ENCODE measurements around the gene PLCH1.
A peak's percentile ranks its signal among the peaks of the same experiment; 100 is the strongest.

PLCH1 gene

DNA sequence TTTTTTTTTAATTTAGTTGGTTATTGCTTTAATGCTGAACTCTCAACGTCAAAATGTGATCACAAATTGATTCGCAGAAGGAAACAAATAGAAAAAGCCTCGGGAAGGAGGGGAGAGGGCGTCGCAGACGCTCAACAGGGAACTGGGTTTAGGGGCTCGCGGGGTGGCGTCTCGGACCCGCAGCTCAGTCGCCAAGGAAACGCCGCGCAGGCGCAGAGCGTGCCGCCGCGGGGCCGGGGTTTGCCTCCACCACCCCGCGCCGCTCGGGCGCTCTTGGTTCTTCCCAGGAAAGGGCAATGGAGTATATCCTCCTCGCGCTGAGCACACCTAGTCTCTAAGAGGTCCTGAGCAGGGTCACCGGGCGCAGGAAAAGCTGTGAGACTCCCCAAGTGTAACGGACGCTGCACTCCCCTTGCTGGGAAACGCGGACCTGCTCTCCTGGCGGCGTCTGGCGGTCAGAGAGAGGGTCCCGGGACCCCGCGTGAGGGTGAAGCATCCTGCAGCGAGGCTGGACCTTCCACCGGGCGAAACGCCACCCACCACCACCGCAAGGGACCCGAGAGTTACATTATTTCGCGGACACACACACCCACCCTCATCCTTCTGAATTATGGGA is 753 bp downstream of the PLCH1 start:
- DNase-seq (ENCODE audit: low read depth) = peak; percentile 30

DNA sequence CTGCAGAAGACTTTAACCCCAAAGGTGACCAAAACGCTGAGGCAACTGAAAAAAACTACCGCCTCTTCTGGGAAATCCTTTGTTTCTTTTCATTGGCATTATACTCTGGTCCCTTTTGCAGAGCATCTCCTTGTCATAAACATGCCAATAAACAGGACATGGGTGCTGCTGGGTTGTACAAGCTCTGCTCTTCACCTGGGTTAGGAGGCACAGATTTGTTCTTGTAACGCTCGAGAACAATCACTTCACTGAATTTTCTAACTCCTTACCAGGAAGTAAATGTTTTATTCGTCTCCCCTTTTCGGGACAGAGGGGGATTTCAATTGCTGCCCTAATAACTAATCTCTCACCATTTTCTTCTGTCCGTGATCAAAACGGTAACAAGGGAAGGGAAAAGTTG is 1.3 kb downstream of the PLCH1 start:
- no peak for DNase-seq (ENCODE audit: low read depth)

DNA sequence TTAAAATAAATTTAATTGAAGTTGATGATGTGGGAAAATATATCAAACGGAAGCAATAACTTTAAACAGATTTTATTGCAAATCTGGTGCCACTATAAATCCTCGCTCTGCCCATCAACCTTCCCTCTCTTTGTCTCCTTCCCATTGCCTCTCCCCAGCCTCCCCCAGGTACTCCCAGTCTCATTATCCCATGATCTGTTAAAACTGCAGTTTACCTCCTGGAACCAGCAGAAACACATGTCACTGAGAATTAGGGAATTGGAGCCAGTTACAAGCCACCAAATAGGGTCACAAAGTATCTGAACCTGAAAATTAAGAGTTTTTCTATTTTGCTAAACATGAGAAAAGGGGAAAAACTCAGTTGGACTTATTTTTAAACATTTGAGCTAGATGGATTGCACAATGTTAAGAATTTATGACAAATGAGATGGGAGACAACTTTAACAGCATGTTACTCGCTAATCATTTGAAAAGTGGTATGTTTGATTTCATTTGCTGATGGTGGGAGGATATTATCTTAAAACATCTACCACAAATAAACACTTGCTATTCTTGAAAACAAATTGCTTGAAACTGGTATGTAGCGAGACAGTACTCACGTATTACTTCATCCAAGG is 2.4 kb downstream of the PLCH1 start:
- no peak for DNase-seq (ENCODE audit: low read depth)

DNA sequence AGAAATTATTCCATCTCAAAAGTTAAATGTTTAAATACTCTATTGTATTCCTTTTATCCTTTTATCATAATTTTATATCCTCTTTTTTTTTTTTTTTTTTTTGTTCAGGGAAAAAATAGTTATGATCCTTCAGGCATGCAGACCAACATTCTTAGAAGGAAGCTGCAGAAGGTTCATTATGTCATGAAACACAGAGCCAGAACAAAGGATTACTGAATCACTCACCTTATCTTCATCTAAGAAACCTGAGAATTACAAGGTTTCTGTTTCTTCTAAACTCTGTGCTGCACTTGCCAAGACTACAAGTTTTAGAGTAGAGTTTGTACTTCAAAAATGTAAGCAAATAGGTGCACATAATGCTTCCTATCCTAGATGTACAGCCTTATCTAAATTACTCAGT is 3.3 kb downstream of the PLCH1 start:
- DNase-seq (ENCODE audit: low read depth) = no peak

DNA sequence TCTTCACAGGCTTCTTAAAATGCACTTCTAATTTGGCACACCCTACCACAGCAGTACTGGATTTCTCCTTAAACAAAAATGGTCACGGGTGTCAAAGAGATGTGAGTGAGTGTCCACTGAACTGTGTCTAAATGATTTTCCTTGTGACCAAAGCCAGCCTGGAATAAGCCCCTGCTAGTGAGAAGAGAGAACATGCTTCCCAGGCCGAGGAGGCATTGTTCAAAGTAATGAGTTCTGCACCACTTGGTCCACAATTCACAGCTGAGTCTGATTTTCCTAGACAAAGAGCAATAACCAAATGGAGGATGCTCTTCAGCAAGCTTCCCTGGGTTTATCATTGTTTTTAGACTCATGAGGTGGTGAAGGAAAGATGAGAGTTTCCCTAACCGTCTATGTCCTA is 3.8 kb downstream of the PLCH1 start:
- no peak for DNase-seq (ENCODE audit: low read depth)

DNA sequence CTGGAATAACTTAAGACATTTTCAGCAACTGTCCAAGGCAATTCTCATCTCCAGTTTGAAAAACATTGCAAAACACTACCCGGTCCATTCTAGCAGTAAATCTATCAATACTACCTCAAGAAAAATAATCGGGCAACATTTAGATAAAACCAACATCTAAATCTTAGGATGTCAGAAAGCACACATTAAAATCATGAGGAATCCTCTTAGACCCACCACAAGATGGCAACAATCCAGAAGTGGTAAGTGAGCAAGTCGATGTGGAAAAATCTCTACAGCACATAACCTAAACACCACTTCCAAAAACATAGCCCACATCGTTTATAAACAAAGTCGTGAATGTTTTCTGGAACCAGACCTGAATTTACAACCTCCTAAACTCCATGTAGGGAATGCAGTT is 5.7 kb downstream of the PLCH1 start:
- DNase-seq (ENCODE audit: low read depth) = no peak

DNA sequence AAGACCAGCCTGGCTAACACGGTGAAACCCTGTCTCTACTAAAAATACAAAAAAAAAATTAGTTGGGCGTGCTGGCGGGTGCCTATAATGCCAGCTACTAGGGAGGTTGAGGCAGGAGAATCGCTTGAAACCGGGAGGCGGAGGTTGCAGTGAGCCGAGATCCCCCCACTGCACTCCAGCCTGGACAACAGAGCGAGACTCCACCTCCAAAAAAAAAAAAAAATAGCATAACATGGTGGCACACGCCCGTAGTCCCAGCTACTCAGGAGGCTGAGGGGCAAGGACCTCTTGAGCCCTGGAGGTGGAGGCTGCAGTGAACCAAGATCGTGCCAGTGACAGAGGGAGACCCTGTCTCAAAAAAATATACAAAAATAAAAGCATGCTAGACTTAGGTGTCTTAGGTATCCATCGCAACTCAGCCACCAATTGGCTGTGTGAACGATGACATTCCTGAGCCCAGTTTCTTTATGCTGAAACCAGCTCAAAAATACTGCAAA is 6.2 kb downstream of the PLCH1 start:
- DNase-seq (ENCODE audit: low read depth) = no peak

DNA sequence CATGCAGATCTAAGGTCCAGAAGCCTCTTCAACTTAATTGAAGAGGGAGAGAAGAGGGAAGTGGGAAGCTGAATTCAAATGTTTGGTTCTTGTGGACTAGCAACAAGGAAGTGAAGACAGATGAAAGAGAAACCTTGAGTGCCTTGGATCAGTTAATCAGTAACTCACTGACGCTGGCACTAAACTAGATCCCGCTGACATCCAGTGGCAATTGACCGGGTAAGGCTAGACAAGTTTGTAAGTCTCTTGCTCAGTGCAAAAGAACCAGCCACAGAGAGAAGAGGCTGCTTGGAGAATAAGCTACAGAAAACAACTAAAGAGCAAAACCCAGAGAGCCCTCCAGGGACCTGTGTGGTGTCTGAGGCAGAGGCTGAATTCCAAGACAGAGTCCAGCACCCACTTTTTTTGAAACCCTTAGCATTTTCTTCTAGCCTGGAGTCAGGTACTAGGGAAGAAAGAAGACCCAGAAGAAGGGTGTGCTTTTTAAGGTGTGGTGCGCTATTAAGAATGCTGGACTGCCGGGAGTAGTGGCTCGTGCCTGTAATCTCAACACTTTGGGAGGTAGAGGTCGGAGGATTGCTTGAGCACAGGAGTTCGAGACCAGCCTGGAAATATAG is 6.9 kb downstream of the PLCH1 start:
- no peak for DNase-seq (ENCODE audit: low read depth)

DNA sequence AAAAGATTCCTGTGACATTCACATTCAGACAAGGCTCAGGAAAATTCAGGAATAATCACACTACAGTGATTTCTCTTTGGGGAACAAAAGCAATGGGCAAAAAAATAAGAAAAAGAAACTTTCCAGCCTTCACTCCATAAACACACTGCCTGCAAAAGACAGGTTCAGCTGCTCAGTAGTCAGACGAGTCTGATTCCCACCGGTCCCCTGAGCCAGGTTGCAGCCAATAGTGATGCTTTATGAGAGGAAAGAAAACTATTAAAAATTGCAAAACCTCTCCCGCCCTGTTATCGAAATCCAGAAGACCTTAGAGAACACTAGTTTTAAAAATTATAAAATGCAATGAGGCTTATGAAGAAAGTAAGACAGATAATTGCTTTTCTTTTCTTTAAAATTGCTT is 8.5 kb downstream of the PLCH1 start:
- no peak for DNase-seq (ENCODE audit: low read depth)

DNA sequence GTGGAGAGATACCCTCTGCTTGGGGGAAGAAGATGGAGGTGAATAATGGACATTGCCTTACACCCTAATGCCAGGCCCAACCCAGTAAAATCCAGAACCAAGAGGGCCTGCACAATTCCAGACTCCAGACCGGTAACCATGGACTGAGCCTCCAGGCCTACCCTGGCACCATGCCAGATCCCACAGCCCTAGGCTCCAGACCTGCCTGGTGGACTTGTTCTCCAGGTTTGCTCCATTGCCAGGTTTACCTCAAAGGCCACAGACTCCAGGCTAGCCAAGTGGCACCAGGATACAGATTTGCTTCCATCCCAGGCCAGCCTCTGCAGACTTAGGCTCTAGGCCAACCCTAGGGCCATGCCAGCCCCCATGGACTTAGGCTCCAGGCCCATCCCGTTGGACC is 14.0 kb downstream of the PLCH1 start:
- DNase-seq (ENCODE audit: low read depth) = no peak

DNA sequence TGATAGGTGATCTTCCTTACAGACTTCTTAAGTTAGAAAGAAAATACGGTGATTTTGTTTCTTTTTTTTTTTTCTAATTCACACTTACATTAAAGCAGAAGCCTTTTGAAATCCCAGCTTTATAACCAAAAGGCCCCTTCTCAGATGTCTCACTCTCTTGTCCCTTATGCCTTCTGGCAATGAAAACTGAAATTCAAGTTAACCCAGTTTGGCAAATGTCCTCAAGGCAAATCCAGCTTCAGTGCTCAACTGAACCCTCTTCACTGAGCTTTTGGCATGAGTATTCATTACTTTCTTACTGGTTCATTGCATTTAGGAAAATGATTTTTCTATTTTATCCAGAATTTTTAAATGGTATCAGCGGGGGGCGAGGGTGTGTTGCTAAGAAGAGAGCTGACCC is 17.0 kb downstream of the PLCH1 start:
- no peak for DNase-seq (ENCODE audit: low read depth)

DNA sequence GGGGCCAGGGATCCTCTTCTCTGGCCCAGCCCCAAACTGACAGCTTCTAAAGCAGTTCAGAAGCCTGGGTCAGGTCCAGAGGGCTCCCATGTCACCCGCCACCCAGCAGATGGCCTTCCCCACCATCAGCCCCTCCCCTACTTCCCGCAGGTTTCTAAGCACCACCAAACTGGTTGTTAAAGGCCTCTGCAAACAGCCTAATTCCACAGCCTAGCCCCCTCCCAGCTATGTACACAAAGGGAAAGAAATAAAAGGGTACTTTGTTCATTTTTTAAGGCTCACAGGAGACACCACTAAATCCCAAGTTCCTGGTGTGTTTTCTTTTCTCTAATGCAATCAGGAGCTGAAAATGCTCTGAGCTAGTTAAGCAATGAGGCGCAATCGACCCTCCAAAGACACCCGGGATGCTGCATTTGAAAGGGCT is 30.6 kb downstream of the PLCH1 start:
- DNase-seq (ENCODE audit: low read depth) = no peak

DNA sequence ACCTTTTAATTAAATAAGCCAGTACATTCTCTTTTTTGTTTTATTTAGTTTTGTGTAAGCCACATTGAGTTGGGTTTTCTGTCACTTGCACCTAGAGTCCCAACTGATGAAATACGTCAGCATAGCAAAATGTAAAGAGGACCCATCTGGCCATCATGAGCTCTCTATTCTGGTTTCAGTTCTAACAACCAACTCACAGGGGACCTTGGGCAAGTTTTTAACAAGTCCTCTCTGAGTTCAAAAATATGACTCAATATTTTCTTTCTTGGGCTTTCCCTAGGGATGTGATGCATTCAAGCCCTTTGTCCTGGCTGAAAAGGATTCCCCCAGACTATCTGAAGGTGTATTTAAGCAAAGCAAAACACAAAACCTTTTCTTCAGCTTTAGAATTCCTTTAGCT is 32.9 kb downstream of the PLCH1 start:
- DNase-seq (ENCODE audit: low read depth) = no peak

DNA sequence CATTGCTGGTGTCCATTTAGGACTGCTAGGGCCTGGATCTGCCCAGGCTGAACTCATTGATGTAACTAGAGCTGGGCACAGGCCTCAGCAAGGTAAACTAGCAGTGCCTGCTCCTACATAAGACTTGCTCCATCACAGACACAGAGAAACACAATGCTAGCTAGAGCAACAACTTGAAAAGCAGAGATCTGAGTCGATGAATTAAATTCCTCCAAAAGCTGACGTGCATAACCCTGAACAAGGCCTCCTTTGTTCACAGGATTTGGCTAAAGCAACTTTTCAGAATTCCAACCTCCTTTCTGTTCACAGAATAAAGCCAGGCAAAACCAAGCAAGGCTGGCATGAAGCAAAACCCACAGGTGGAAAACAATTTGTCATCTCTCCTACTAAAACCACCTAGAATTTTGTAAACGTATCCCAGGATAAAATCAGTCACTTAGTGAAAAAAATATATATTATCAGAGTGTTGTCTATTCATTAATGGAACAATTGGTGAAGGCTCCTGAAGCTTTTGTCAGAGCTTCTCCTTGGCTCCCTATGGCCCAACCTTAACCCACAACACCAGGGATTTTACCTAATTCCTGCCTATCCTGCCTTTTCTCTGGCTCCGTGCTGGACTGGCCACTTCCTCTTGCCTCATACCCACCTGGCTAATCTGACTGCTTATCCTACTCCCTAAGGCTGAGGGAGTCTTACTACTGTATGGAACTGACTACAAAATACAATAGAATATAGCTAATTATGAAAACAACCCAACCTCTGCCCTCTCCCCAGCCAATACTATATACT is 39.9 kb downstream of the PLCH1 start:
- no peak for DNase-seq (ENCODE audit: low read depth)

DNA sequence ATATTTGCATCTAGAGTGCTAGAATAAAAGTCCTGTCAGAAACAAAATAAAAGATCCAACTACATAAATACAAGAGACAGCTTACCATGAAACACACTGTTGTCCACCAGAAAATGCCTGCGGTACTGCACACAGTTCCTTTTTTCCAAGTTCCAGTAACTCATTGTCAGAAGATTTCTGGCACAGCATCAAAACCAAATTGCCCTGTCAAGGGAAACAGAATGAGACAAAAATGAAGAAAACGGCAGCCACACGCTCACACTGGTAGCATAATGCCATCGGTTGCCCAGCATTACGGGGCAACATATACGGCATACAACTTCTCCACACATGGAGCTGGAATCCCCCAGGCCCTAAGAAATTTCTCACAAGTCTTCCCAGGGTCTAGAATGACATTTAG is 40.8 kb downstream of the PLCH1 start:
- no peak for DNase-seq (ENCODE audit: low read depth)

DNA sequence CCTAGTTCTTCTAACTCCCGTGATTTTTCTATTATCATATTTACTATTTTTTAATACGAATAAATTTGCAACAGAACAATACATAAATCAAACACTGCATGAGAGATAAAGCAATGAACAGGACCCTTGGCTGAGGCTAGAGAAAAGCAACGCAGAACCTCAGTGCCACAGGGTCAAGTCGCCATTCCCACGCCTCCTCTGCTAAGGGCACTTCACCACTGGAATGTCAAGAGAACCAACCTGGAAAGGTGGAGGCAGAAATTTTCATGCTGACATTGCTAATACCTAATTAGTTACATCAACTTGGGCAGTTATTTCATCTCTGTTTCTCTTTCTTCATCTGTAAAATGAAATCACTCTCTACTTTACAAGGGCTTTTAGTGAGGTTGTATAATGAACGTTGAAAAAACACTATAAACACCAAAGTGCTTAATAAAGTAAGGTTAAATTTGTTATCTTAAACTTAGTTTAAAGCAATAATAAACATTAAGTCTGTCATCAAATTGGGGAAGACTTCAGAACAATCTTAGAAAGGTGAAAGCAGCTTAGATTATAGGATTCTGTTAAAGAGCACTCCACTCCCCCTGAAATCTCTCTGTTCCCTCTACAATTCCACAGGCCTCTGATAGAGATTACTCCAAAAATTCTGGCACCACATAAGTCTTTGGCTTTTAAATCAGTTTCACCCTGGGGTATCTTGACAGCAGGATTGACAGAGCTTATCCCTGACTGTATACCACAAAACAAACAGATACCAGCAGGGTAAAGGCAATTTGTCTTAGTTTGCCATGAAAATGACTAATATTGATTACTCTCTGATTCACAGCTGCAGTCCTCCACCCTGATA is 41.9 kb downstream of the PLCH1 start:
- no peak for DNase-seq (ENCODE audit: low read depth)

DNA sequence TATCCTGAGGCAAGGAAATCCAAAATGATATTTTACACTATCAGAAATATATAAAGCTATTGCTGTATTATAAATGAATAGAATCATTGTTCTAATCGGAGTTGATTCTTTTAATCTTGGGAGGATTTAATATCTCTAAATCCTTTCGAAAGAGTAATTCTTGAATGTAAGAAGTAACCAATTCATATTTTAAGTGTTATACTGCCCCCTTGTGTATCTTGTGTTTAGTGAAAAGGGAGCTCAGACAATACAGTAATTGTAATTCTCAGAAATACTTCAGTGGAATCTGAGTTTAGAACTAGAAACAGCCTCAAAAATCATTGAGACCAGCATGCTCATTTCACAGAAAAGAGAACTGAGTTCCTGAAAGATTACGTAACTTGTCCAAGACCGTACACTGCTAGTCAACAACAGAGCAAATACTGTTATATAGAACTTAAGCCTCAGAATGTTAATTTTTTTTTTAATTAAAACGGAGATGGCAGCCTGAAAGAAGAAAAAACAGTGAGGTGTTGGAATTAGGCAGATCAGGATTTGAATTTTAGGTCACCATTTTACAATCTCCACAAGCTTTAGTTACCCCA is 42.9 kb downstream of the PLCH1 start:
- no peak for DNase-seq (ENCODE audit: low read depth)

DNA sequence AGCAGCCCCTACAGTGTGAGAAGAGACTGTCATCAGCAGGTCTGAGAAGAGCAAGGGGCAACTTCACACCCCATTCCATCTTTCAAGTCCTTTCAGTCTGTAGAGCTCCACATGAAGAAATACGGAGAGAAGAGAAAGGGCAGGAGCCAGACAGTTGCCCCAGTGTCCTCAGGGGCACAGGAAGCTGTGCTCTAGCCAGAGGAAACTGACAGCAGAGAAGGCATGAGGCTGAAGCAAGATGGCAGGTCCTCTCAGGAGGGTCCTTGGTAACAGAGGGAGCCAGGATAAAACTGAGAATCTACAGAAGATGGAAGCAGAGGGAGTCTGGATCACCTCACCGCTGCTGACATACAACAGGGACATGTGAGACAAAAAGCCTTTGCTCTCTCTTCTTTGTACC is 47.3 kb downstream of the PLCH1 start:
- DNase-seq (ENCODE audit: low read depth) = no peak

DNA sequence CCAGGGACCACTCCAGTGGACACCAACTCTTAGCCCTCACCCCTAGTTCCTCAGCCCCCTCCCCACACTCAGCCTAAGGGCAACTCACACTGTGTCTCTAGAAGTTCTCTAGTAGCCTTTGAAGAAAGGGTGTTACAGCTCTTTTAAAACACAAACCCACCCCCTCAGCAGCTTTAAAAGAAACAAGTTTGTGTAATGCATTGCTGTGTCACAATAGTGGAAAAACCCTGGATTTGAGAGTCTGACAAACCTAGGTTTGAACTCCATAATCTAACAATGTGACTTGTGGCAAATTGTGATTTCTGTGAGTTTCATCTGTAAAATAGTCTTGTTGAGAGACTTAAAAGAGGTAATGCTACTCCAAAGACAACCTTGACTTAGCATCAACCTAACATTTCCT is 54.0 kb downstream of the PLCH1 start:
- DNase-seq (ENCODE audit: low read depth) = no peak

DNA sequence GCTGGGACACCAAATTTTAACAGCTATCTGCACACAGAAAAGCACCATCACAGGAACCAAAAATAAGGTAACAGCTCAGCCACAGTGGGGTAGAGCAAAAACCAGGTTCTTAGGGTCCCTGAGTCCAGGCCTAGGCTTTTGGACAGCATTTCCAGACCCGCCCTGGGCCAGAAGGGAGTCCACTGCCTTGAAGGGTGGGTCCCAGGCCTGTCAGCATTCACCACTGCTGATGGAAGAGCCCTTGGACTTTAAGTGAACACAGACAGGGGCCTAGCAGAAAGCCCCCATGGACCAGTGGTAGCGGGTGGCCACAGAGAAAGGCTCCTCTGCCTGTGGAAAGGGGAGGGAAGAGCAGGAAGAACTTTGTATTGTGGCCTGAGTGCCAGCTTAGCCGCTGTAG is 56.4 kb downstream of the PLCH1 start:
- DNase-seq (ENCODE audit: low read depth) = no peak

DNA sequence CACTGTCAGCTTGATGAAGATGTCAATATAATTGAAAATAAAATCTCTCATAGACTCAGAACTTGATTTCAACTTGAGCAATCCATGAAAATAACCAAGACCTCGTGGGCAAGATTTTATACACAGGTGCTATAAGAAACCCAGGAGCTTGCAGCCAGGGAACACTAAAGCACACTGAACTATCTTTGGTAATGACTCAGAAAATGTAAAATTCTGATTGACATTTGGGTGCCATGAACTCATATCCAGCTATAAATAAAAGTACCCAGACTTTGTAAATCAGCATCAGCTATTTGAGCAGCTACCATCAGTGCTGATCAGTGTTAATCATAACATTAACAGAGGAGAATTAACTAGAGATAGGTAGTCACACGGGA is 61.5 kb downstream of the PLCH1 start:
- DNase-seq (ENCODE audit: low read depth) = no peak

All from activated T-cell treated with anti-CD3 and anti-CD28 coated beads for 1 hour (primary cell).